Measurements from ENCODE around the gene HSPA4. TPM values are rescaled to one million over a fixed set of nuclear protein-coding genes. Genes with fewer than 3 reads are reported as not detected.

Gene HSPA4
- total and polyA plus RNA-seq, 2 donors (not counting 3 experiments of a cell fraction or from before 2014, with no cell fraction given), result 11.2 to 161 TPM

GRCh38 chr5:133041157-133041784, 10.5 kb upstream of the HSPA4 start:
- no peaks in the 10 kb centered on the region for H3K9me1 ChIP-seq (replicated peaks; ENCODE audit: control insufficient read depth, extremely low read depth, insufficient read depth, low read length)
- H3K4me1 ChIP-seq (ENCODE audit: control insufficient read depth, extremely low read depth, insufficient read depth, low read length), result no peaks in the 10 kb centered on the region
- no peaks in the 10 kb centered on the region for H3K27me3 ChIP-seq (ENCODE audit: control insufficient read depth in 2 of 2, insufficient read depth in 2 of 2, low read length in 2 of 2)
- no peaks in the 10 kb centered on the region for H3K79me2 ChIP-seq (ENCODE audit: control insufficient read depth, insufficient read depth, low read length)
- ChIA-PET POLR2A (no interaction called here), CTCF (interaction anchor here (1.1 kb wide), 1 partner anchor 12 kb away, joined by 3 read pairs; no protein-coding TSS in a partner anchor)
- H4K20me1 ChIP-seq (replicated peaks; ENCODE audit: control insufficient read depth, extremely low read depth, insufficient read depth, low read length), result no peaks in the 10 kb centered on the region
- H3K9me3 ChIP-seq (replicated peaks; ENCODE audit: control insufficient read depth, insufficient read depth, low read length), result no peaks in the 10 kb centered on the region
- no peaks in the 10 kb centered on the region for H3K36me3 ChIP-seq (ENCODE audit: control insufficient read depth in 2 of 2, extremely low read depth in 1 of 2, insufficient read depth in 2 of 2, low read length in 2 of 2)
- BruUV-seq (replicated peaks), result no TSS peak
- no peak for FAIRE-seq
- H3K4me3 ChIP-seq (replicated peaks in 1 of 3; ENCODE audit: insufficient read depth in 1 of 3, low read depth in 1 of 3, low read length in 3 of 3), result no peak overlapping the region
- no peak overlapping the region for H3K27ac ChIP-seq (ENCODE audit: insufficient read depth, low read depth, low read length)
- no peak for DNase-seq (ENCODE audit: low read depth, low spot score)
- no peak overlapping the region for H3K9ac ChIP-seq (replicated peaks; ENCODE audit: extremely low read depth, insufficient read depth, low read length)
- intact Hi-C loops (cut with micrococcal nuclease), result no loop called here
- TF ChIP-seq MAX (IDR thresholded peaks at IDR 0.05; ENCODE audit: insufficient read depth, insufficient read length), result no peak
- TF ChIP-seq EZH2 (IDR thresholded peaks at IDR 0.05; ENCODE audit: borderline replicate concordance, low read depth, low read length, severe bottlenecking), result no peak
- TF ChIP-seq GATA2 (IDR thresholded peaks at IDR 0.05; ENCODE audit: insufficient read depth, insufficient read length, low read depth, low read length), result no peak
- TF ChIP-seq POLR2AphosphoS5 (IDR thresholded peaks at IDR 0.05; ENCODE audit: insufficient read depth, low read depth, low read length), result no peak
- no peak for TF ChIP-seq FOS (IDR thresholded peaks at IDR 0.05; ENCODE audit: borderline replicate concordance, insufficient read depth, low read length)
- TF ChIP-seq MYC (IDR thresholded peaks at IDR 0.05; ENCODE audit: low read depth, low read length), result no peak
- no peak for TF ChIP-seq CTCF (IDR thresholded peaks at IDR 0.05; ENCODE audit: extremely low read depth in 1 of 2, insufficient read depth in 1 of 2, low read depth in 1 of 2, low read length in 2 of 2)
- no peak for TF ChIP-seq POLR2A (IDR thresholded peaks at IDR 0.05; ENCODE audit: low read depth, low read length)
- TF ChIP-seq JUN (IDR thresholded peaks at IDR 0.05; ENCODE audit: borderline replicate concordance, insufficient read depth, insufficient read length, low read depth), result no peak
- no peak overlapping the region for H3K4me2 ChIP-seq (ENCODE audit: insufficient read depth, low read length)
- dilution Hi-C loops (cut with MboI; ENCODE audit: extremely low pct_ligation_motif_present, low sequenced_read_pairs), result no loop called here
- H2AFZ ChIP-seq (ENCODE audit: low read depth, low read length), result no peak overlapping the region
